ENCODE data around the gene PKP1. TPM values are rescaled to one million over a fixed set of nuclear protein-coding genes. Genes with fewer than 3 reads are reported as not detected.

Gene PKP1
- total and polyA plus RNA-seq, 2 experiments from 2014 or later: 0.19 to 0.83 TPM

DNA sequence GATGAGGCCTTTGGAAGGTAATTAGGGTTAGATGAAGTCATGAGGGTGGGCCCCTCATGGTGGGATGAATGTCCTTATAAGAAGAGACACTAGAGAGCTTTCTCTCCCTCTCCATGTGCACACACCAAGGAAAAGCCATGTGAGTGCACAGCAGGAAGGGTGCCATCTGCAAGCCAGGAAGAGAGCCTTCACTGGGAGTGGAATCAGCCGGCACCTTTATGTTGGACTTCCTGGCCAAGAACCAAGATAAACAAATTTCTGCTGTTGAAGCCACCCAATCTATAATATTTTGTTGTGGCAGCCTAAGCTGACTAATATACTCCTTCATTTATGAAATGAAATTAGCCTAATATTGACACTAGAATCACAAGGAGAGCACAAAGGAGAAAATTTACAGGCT is 38.2 kb upstream of the PKP1 start (continued):
- TF ChIP-seq REST (IDR thresholded peaks at IDR 0.05; ENCODE audit: unreplicated experiment) (no peak), EZH2phosphoT487 (IDR thresholded peaks at IDR 0.05; ENCODE audit: unreplicated experiment) (no peak), ZNF114 (CRISPR knock-in tag; IDR thresholded peaks at IDR 0.05) (no peak), STAT1 (IDR thresholded peaks at IDR 0.05; ENCODE audit: unreplicated experiment) (no peak), NANOG (IDR thresholded peaks at IDR 0.05; ENCODE audit: borderline replicate concordance) (no peak), POLR2AphosphoS5 (IDR thresholded peaks at IDR 0.05; ENCODE audit: low read depth) (no peak), CREB1 (CRISPR knock-in tag; IDR thresholded peaks at IDR 0.05; ENCODE audit: low read depth) (no peak), EZH2 (IDR thresholded peaks at IDR 0.05; ENCODE audit: low read depth, unreplicated experiment) (no peak)

GRCh38 chr1:201248721-201249559 is 34.4 kb upstream of the PKP1 start:
- Mint-ChIP-seq H3K27ac (no peak overlapping the region), H3K9me3 (no peaks in the 10 kb centered on the region), H3K4me3 (no peak overlapping the region), H3K4me1 (no peaks in the 10 kb centered on the region; the same call in 2 of the 3 replicates), H3K27me3 (ENCODE audit: insufficient read depth, low read depth, poor library complexity) (peaks cover 2% of the 10 kb centered on the region), H3K36me3 (ENCODE audit: low read depth) (no peaks in the 10 kb centered on the region)
- Histone ChIP-seq H3K4me2 (no peak overlapping the region), H3K4me3 (no peak overlapping the region), H3F3A (replicated peaks; ENCODE audit: low read depth) (no peaks in the 10 kb centered on the region), H3K36me3 (ENCODE audit: insufficient read depth) (no peaks in the 10 kb centered on the region), H3K79me2 (replicated peaks; ENCODE audit: insufficient read depth) (no peaks in the 10 kb centered on the region), H3K27me3 (ENCODE audit: insufficient read depth) (no peaks in the 10 kb centered on the region), H3K9me2 (ENCODE audit: insufficient read depth) (no peaks in the 10 kb centered on the region), H3K4me1 (ENCODE audit: insufficient read depth) (no peaks in the 10 kb centered on the region), H4K20me1 (replicated peaks; ENCODE audit: insufficient read depth) (no peaks in the 10 kb centered on the region), H3K27ac (ENCODE audit: low read depth) (no peak overlapping the region), H2AFZ (no peak overlapping the region)
- DNase-seq (ENCODE audit: low spot score) (no peak), ATAC-seq (no peak)
- no peak for TF ChIP-seq EZH2phosphoT487 (IDR thresholded peaks at IDR 0.05; ENCODE audit: unreplicated experiment)
- no peak for TF ChIP-seq ZNF331 (CRISPR knock-in tag; IDR thresholded peaks at IDR 0.05; ENCODE audit: low read depth)
- no peak for TF ChIP-seq NANOG (IDR thresholded peaks at IDR 0.05; ENCODE audit: borderline replicate concordance)
- no peak for TF ChIP-seq STAT1 (IDR thresholded peaks at IDR 0.05; ENCODE audit: unreplicated experiment)
- TF ChIP-seq ETS1 (IDR thresholded peaks at IDR 0.05): no peak
- TF ChIP-seq EZH2 (IDR thresholded peaks at IDR 0.05; ENCODE audit: low read depth, unreplicated experiment): no peak
- no peak for TF ChIP-seq REST (IDR thresholded peaks at IDR 0.05; ENCODE audit: unreplicated experiment)
- no peak for TF ChIP-seq ZNF114 (CRISPR knock-in tag; IDR thresholded peaks at IDR 0.05)
- no peak for TF ChIP-seq POLR2AphosphoS5 (IDR thresholded peaks at IDR 0.05; ENCODE audit: low read depth)
- no peak for TF ChIP-seq CREB1 (CRISPR knock-in tag; IDR thresholded peaks at IDR 0.05; ENCODE audit: low read depth)
